ENCODE measurements around the gene RAB11A.

GRCh38 chr15:65834603-65835282 is 34.5 kb upstream of the RAB11A start:
- TF ChIP-seq POLR2A (IDR thresholded peaks at IDR 0.05): no peak
- TF ChIP-seq CTCF (IDR thresholded peaks at IDR 0.05): no peak

Data from adrenal gland (tissue), 5 donors.